Subcutaneous adipose tissue (tissue), 4 donors: ENCODE measurements around the gene USP17L11. TPM values are rescaled to one million over a fixed set of nuclear protein-coding genes. Genes with fewer than 3 reads are reported as not detected.
"Not testable (repeated sequence)": the region's sequence is repeated elsewhere in the genome, so short reads cannot be mapped to it uniquely, and the experiment has no call there.

Experiments used
- CTCF ChIP-seq: fragments of 450-650 bp; IDR thresholded peaks from one replicate; pipeline ENCODE4 v1.5.1; 2016; ENCODE audit warnings: low read depth, mild to moderate bottlenecking, control low read depth, antibody characterized with exemption, moderate library complexity
- total RNA-seq, 4 donors: library from RNA; depleted of rRNA; stranded (reverse); fragments of >200 nt; gene quantifications; one replicate each; pipeline ENCODE4 v1.1.0, GENCODE V29; 2016

USP17L11 gene
- total RNA-seq, 4 donors from 2014 or later = not detected

GRCh38 chr4:9243579-9243978, 28.4 kb downstream of the USP17L11 start, which contains the start of gene USP17L17:
Gene USP17L17, plus strand, starts transcription at chr4:9243879. Its CDS starts 0 bp downstream, at chr4:9243879.
- not testable (repeated sequence) for TF ChIP-seq CTCF

DNA sequence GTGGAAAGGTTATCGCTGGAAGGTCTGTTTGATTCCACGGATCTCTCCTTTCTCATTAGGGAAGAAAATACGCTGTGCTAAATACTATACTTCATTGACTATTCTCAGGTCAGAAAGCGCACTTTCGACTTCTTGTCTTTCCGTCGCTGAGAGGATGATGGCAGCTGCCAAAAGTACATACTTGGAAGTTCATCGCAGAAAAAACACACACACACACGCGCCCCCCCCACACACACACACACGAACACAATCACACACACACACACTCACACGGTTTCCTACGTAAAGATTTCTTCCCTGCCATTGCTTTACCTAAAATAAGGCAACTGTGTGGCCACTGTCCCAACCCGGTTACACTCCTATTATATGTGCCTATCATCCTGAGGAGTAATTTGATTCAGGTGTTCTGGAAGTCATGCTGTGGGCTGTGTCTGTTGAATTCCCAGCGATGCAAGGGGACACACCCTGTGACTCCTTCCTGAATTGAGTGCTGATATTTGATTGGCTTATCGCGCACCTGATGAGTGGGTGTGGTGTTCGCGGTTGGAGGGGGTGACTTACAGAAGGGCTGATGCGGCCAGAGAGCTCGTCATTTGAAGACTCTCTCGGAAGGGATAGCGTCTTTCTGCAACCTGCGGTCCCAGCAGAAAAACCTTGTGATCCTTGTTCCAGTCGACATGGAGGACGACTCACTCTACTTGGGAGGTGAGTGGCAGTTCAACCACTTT, 32.9 kb downstream of the USP17L11 start, which contains the start of gene USP17L18:
Gene USP17L18, plus strand, starts transcription at position 678 of the 728 bp plus-strand sequence. Its CDS starts 0 bp downstream, at position 678.
- not testable (repeated sequence) for TF ChIP-seq CTCF

DNA sequence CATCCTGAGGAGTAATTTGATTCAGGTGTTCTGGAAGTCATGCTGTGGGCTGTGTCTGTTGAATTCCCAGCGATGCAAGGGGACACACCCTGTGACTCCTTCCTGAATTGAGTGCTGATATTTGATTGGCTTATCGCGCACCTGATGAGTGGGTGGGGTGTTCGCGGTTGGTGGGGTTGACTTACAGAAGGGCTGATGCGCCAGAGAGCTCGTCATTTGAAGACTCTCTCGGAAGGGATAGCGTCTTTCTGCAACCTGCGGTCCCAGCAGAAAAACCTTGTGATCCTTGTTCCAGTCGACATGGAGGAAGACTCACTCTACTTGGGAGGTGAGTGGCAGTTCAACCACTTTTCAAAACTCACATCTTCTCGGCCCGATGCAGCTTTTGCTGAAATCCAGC, 37.9 kb downstream of the USP17L11 start, which contains the start of gene USP17L19:
Gene USP17L19, plus strand, starts transcription at position 301 of the 400 bp plus-strand sequence. Its CDS starts 0 bp downstream, at position 301.
- TF ChIP-seq CTCF = not testable (repeated sequence)

GRCh38 chr4:9257824-9258223, 42.6 kb downstream of the USP17L11 start, which contains the start of gene USP17L20:
Gene USP17L20, plus strand, starts transcription at chr4:9258124. Its CDS starts 0 bp downstream, at chr4:9258124.
- TF ChIP-seq CTCF = not testable (repeated sequence)

DNA sequence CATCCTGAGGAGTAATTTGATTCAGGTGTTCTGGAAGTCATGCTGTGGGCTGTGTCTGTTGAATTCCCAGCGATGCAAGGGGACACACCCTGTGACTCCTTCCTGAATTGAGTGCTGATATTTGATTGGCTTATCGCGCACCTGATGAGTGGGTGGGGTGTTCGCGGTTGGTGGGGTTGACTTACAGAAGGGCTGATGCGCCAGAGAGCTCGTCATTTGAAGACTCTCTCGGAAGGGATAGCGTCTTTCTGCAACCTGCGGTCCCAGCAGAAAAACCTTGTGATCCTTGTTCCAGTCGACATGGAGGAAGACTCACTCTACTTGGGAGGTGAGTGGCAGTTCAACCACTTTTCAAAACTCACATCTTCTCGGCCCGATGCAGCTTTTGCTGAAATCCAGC, 47.4 kb downstream of the USP17L11 start, which contains the start of gene USP17L21:
Gene USP17L21, plus strand, starts transcription at position 301 of the 400 bp plus-strand sequence. Its CDS starts 0 bp downstream, at position 301.
- TF ChIP-seq CTCF = not testable (repeated sequence)

Other genes starting within 250 kb of the USP17L11 start
- not detected for gene FAM90A26, start 45.0 kb upstream of the USP17L11 start, total RNA-seq
- gene USP17L10, start 4.7 kb upstream of the USP17L11 start, total RNA-seq = not detected
- gene USP17L12, start 4.7 kb downstream of the USP17L11 start, total RNA-seq = not detected
- gene USP17L13, start 9.5 kb downstream of the USP17L11 start, total RNA-seq = not detected
- not detected for gene USP17L15, start 19.0 kb downstream of the USP17L11 start, total RNA-seq
- gene USP17L17, start 28.5 kb downstream of the USP17L11 start, total RNA-seq = not detected
- not detected for gene USP17L18, start 33.2 kb downstream of the USP17L11 start, total RNA-seq
- gene USP17L19, start 38.0 kb downstream of the USP17L11 start, total RNA-seq = not detected
- gene USP17L20, start 42.7 kb downstream of the USP17L11 start, total RNA-seq = not detected
- gene USP17L21, start 47.5 kb downstream of the USP17L11 start, total RNA-seq = not detected
- gene USP17L22, start 52.2 kb downstream of the USP17L11 start, total RNA-seq = not detected
- not detected for gene USP17L24, start 109.8 kb downstream of the USP17L11 start, total RNA-seq
- gene USP17L25, start 114.5 kb downstream of the USP17L11 start, total RNA-seq = not detected
- gene USP17L26, start 119.3 kb downstream of the USP17L11 start, total RNA-seq = not detected
- not detected for gene USP17L5, start 124.0 kb downstream of the USP17L11 start, total RNA-seq
- gene USP17L27, start 128.7 kb downstream of the USP17L11 start, total RNA-seq = not detected
- gene USP17L28, start 133.5 kb downstream of the USP17L11 start, total RNA-seq = not detected
- not detected for gene USP17L29, start 138.2 kb downstream of the USP17L11 start, total RNA-seq
- gene USP17L30, start 147.7 kb downstream of the USP17L11 start, total RNA-seq = not detected
- not detected for gene DEFB131A, start 229.0 kb downstream of the USP17L11 start, total RNA-seq